ENCODE results near the gene NEK2. TPM values are rescaled to one million over a fixed set of nuclear protein-coding genes. Genes with fewer than 3 reads are reported as not detected.
A peak's percentile ranks its signal among the peaks of the same experiment; 100 is the strongest.
"Not testable (repeated sequence)": the region's sequence is repeated elsewhere in the genome, so short reads cannot be mapped to it uniquely, and the experiment has no call there.

Gene NEK2
- total RNA-seq, 2 experiments from 2014 or later, result 49.0 to 51.9 TPM

GRCh38 chr1:211634461-211634860, 41.0 kb downstream of the NEK2 start:
- Mint-ChIP-seq H3K9me3 (no peaks in the 10 kb centered on the region), H3K36me3 (ENCODE audit: low read depth) (no peaks in the 10 kb centered on the region), H3K4me1 (peaks cover 7% of the 10 kb centered on the region), H3K27ac (no peak overlapping the region), H3K27me3 (no peaks in the 10 kb centered on the region), H3K4me3 (no peak overlapping the region)
- DNase-seq, result no peak
- ChIA-PET CTCF (interaction anchor here (0.6 to 1.7 kb wide), 6 partner anchors 13 to 372 kb away, joined by 3 to 5 read pairs (median 4); partner anchors contain the start of gene SLC30A1), POLR2A (no interaction called here)

- peaks cover 7% of the 10 kb centered on the region for H3K4me1 Mint-ChIP-seq
- no peaks in the 10 kb centered on the region for H3K36me3 Mint-ChIP-seq (ENCODE audit: low read depth)
- H3K27ac Mint-ChIP-seq, result no peak overlapping the region
- no peaks in the 10 kb centered on the region for H3K27me3 Mint-ChIP-seq
- CTCF ChIA-PET, result interaction anchor here (1.1 to 1.9 kb wide), 5 partner anchors 26 to 54 kb away, joined by 3 to 5 read pairs (median 4); partner anchors contain the start of gene SLC30A1
- no peak for DNase-seq
- H3K9me3 Mint-ChIP-seq, result no peaks in the 10 kb centered on the region
- POLR2A ChIA-PET, result no interaction called here
- no peak overlapping the region for H3K4me3 Mint-ChIP-seq
Observed at GRCh38 chr1:211633524-211633846, 41.9 kb downstream of the NEK2 start.

- Mint-ChIP-seq H3K27ac (no peak overlapping the region), H3K4me1 (peaks cover 7% of the 10 kb centered on the region), H3K27me3 (no peaks in the 10 kb centered on the region), H3K9me3 (no peaks in the 10 kb centered on the region), H3K4me3 (no peak overlapping the region), H3K36me3 (ENCODE audit: low read depth) (no peaks in the 10 kb centered on the region)
- DNase-seq, result no peak
- ChIA-PET CTCF (interaction anchor here (1.3 to 1.9 kb wide), 4 partner anchors 10 to 54 kb away, joined by 3 to 5 read pairs (median 4); partner anchors contain the start of gene SLC30A1), POLR2A (no interaction called here)
Observed at GRCh38 chr1:211632808-211633523, 42.5 kb downstream of the NEK2 start.

GRCh38 chr1:211632117-211632807, 43.2 kb downstream of the NEK2 start:
- Mint-ChIP-seq H3K9me3 (no peaks in the 10 kb centered on the region), H3K4me1 (peaks cover 7% of the 10 kb centered on the region), H3K4me3 (no peak overlapping the region), H3K36me3 (ENCODE audit: low read depth) (no peaks in the 10 kb centered on the region), H3K27me3 (no peaks in the 10 kb centered on the region), H3K27ac (no peak overlapping the region)
- POLR2A ChIA-PET, result no interaction called here
- CTCF ChIA-PET, result interaction anchor here (1.0 to 1.9 kb wide), 3 partner anchors 9 to 32 kb away, joined by 3 to 4 read pairs (median 4); no protein-coding TSS in a partner anchor
- DNase-seq, result no peak

GRCh38 chr1:211631168-211631567, 44.3 kb downstream of the NEK2 start:
- Mint-ChIP-seq H3K36me3 (ENCODE audit: low read depth) (no peaks in the 10 kb centered on the region), H3K9me3 (no peaks in the 10 kb centered on the region), H3K4me1 (peaks cover 7% of the 10 kb centered on the region), H3K27ac (no peak overlapping the region), H3K4me3 (no peak overlapping the region), H3K27me3 (no peaks in the 10 kb centered on the region)
- DNase-seq, result no peak
- POLR2A ChIA-PET, result no interaction called here
- CTCF ChIA-PET, result interaction anchor here (1.5 kb wide), 1 partner anchor 12 kb away, joined by 3 read pairs; no protein-coding TSS in a partner anchor

- ChIA-PET POLR2A (no interaction called here), CTCF (interaction anchor here (0.5 kb wide), 2 partner anchors 16 kb away, joined by 3 read pairs; no protein-coding TSS in a partner anchor)
- Mint-ChIP-seq H3K9me3 (no peaks in the 10 kb centered on the region), H3K27ac (no peak overlapping the region), H3K4me1 (peaks cover 7% of the 10 kb centered on the region), H3K27me3 (no peaks in the 10 kb centered on the region), H3K36me3 (ENCODE audit: low read depth) (no peaks in the 10 kb centered on the region), H3K4me3 (no peak overlapping the region)
- DNase-seq, result no peak
Observed at GRCh38 chr1:211630236-211631081, 45.0 kb downstream of the NEK2 start.

DNA sequence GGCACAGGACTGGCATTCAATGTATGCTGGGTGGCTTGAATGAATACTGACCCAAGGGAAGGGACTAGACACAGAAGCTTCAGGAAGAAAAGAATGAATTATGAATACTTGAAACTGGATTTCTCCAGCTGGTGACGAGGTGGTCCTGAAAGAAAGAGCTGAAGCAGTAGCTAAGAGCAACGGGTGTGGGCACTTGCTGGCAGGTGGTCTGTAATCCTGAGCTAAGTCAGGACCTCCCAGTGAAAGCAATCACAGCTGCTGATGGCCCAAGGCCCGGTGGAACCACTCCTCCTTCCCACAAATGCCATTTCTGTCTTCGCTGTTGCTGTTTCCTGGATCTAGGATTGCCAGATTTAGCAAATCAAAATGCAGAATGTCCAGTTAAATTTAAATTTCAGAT, 47.0 kb downstream of the NEK2 start:
- H3K4me3 Mint-ChIP-seq, result no peak overlapping the region
- no peaks in the 10 kb centered on the region for H3K9me3 Mint-ChIP-seq
- ChIA-PET CTCF (interaction anchor here (0.5 to 0.7 kb wide), 2 partner anchors 16 to 97 kb away, joined by 3 read pairs; no protein-coding TSS in a partner anchor), POLR2A (no interaction called here)
- H3K27ac Mint-ChIP-seq, result no peak overlapping the region
- H3K27me3 Mint-ChIP-seq, result no peaks in the 10 kb centered on the region
- H3K4me1 Mint-ChIP-seq, result peaks cover 15% of the 10 kb centered on the region
- no peaks in the 10 kb centered on the region for H3K36me3 Mint-ChIP-seq (ENCODE audit: low read depth)
- DNase-seq, result no peak

DNA sequence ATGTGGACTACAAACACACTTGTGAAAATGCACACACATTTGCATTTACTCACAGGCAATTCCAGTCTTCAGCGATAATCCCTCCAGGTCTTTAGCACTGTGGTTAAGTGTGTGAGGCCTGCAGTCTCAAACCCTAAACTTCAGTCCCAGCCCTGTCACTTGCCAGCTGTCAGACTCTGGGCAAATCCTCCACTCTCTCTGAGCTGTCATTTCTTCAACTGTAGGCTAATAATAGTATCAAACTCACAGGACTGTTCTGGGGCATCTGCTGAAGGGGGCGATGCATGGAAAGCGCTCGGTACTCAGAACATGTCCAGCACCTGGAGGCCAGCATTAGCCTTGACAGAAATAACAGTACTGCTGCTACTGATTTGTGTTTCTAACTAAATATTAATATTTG, 48.2 kb downstream of the NEK2 start:
- POLR2A ChIA-PET, result no interaction called here
- DNase-seq, result no peak
- no peaks in the 10 kb centered on the region for H3K36me3 Mint-ChIP-seq (ENCODE audit: low read depth)
- no peaks in the 10 kb centered on the region for H3K27me3 Mint-ChIP-seq
- H3K27ac Mint-ChIP-seq, result no peak overlapping the region
- no peak overlapping the region for H3K4me3 Mint-ChIP-seq
- no peaks in the 10 kb centered on the region for H3K9me3 Mint-ChIP-seq
- CTCF ChIA-PET, result no interaction called here
- H3K4me1 Mint-ChIP-seq, result peaks cover 15% of the 10 kb centered on the region

- H3K27me3 Mint-ChIP-seq; POLR2A ChIA-PET; H3K36me3 Mint-ChIP-seq (ENCODE audit: low read depth); H3K4me3 Mint-ChIP-seq; H3K27ac Mint-ChIP-seq; DNase-seq; H3K9me3 Mint-ChIP-seq; CTCF ChIA-PET: not testable (repeated sequence)
- peaks cover 15% of the 10 kb centered on the region for H3K4me1 Mint-ChIP-seq
Observed at GRCh38 chr1:211625866-211626265, 49.6 kb downstream of the NEK2 start.

GRCh38 chr1:211625040-211625439, 50.4 kb downstream of the NEK2 start:
- POLR2A ChIA-PET, result interaction anchor here (0.6 kb wide), 1 partner anchor 46 kb away, joined by 4 read pairs; the partner anchor contains the start of gene SLC30A1

DNA sequence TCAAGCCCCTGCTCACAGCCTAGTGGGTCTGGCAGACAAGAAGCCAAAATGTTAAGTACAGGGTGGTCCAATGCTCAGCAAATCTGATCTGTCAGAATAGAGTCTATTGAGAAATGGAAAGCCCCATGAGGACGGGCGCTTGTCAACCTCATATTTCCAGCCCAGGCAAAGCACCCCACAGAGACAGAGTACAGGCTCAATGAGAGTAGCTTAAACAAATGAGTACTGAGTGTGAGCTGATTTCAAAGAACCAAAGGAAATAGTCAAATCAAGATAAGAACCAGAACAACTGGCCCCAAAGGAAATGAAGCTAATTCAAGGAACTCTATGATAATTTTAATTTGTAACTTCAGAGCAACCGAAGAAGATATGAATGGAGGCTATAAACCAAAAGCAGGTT, 51.9 kb downstream of the NEK2 start:
- Mint-ChIP-seq H3K36me3 (ENCODE audit: low read depth) (no peaks in the 10 kb centered on the region), H3K27ac (no peak overlapping the region), H3K9me3 (no peaks in the 10 kb centered on the region), H3K4me3 (no peak overlapping the region), H3K27me3 (no peaks in the 10 kb centered on the region), H3K4me1 (peaks cover 15% of the 10 kb centered on the region)
- ChIA-PET CTCF (interaction anchor here (0.6 kb wide), 1 partner anchor 147 kb away, joined by 4 read pairs; no protein-coding TSS in a partner anchor), POLR2A (no interaction called here)
- no peak for DNase-seq

More at GRCh38 chr1:211625040-211625439, 50.4 kb downstream of the NEK2 start:
- peak; percentile 26 for DNase-seq
- CTCF ChIA-PET, result interaction anchor here (0.5 to 0.9 kb wide), 3 partner anchors 13 to 199 kb away, joined by 3 to 4 read pairs (median 3); no protein-coding TSS in a partner anchor
- Mint-ChIP-seq H3K27ac (no peak overlapping the region), H3K27me3 (no peaks in the 10 kb centered on the region), H3K36me3 (ENCODE audit: low read depth) (no peaks in the 10 kb centered on the region), H3K9me3 (no peaks in the 10 kb centered on the region), H3K4me1 (peaks cover 15% of the 10 kb centered on the region), H3K4me3 (no peak overlapping the region)

- H3K27ac Mint-ChIP-seq, result no peak overlapping the region
- no peak overlapping the region for H3K4me3 Mint-ChIP-seq
- DNase-seq, result no peak
- ChIA-PET CTCF (interaction anchor here (0.6 to 1.8 kb wide), 2 partner anchors 12 to 80 kb away, joined by 3 to 5 read pairs; no protein-coding TSS in a partner anchor), POLR2A (no interaction called here)
- H3K4me1 Mint-ChIP-seq, result peaks cover 15% of the 10 kb centered on the region
- no peaks in the 10 kb centered on the region for H3K27me3 Mint-ChIP-seq
- H3K36me3 Mint-ChIP-seq (ENCODE audit: low read depth), result no peaks in the 10 kb centered on the region
- H3K9me3 Mint-ChIP-seq, result no peaks in the 10 kb centered on the region
Observed at GRCh38 chr1:211621447-211622198, 53.8 kb downstream of the NEK2 start.
